22Rv1 (cell line): ENCODE data around the gene GTF2A1.

Source experiments
- ZFX ChIP-seq: fragments of 450-650 bp; IDR thresholded peaks from 2 replicates; pipeline ENCODE4 v1.6.1; 2017; ENCODE audit warnings: antibody characterized with exemption, borderline replicate concordance
- TF ChIP-seq, protein P1 (sequence below): fragments of 450-650 bp; IDR thresholded peaks from 2 replicates; pipeline ENCODE4 v1.5.1; 2017; ENCODE audit warnings: mild to moderate bottlenecking

- TF ChIP-seq, protein P1, sequence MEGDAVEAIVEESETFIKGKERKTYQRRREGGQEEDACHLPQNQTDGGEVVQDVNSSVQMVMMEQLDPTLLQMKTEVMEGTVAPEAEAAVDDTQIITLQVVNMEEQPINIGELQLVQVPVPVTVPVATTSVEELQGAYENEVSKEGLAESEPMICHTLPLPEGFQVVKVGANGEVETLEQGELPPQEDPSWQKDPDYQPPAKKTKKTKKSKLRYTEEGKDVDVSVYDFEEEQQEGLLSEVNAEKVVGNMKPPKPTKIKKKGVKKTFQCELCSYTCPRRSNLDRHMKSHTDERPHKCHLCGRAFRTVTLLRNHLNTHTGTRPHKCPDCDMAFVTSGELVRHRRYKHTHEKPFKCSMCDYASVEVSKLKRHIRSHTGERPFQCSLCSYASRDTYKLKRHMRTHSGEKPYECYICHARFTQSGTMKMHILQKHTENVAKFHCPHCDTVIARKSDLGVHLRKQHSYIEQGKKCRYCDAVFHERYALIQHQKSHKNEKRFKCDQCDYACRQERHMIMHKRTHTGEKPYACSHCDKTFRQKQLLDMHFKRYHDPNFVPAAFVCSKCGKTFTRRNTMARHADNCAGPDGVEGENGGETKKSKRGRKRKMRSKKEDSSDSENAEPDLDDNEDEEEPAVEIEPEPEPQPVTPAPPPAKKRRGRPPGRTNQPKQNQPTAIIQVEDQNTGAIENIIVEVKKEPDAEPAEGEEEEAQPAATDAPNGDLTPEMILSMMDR = no peak
- TF ChIP-seq ZFX = no peak
Observed at GRCh38 chr14:81148635-81149034, 72.1 kb downstream of the GTF2A1 start.
